B cell (primary cell): ENCODE measurements around the gene SDHAF4. TPM values are rescaled to one million over a fixed set of nuclear protein-coding genes. Genes with fewer than 3 reads are reported as not detected.
"Not testable (repeated sequence)": the region's sequence is repeated elsewhere in the genome, so short reads cannot be mapped to it uniquely, and the experiment has no call there.

Experiments used
- ATAC-seq: fragments of 200-7000 bp; cut with Tn5 transposase; one replicate; pipeline ENCODE4 v1.10.0; 2021; ENCODE audit warnings: low read depth, mild to moderate bottlenecking, moderate number of reproducible peaks, moderate library complexity
- CTCF ChIA-PET: fragments of 350-600 bp; sonication (Branson Sonifier 250); formaldehyde crosslinking; loops from one replicate; lab custom pipeline; 2021; ENCODE audit warnings: antibody characterized with exemption, inconsistent platforms; lab: Charles Lee
- POLR2A ChIA-PET: fragments of 350-600 bp; sonication (Branson Sonifier 250); formaldehyde crosslinking; loops from one replicate; lab custom pipeline; 2021; ENCODE audit warnings: antibody characterized with exemption; lab: Charles Lee
- DNase-seq: peaks from one replicate; pipeline ENCODE4 v3.0.0; 2013
- H2AFZ ChIP-seq: 2 replicates; pipeline ENCODE4 v1.6.1; 2012; ENCODE audit warnings: mild to moderate bottlenecking, low read depth, low read length; ENCODE audit not compliant: insufficient read depth, poor library complexity, severe bottlenecking
- H3K27ac ChIP-seq, 2 donors: 1 replicate in 1 of 2; 2 replicates in 1 of 2; pipeline ENCODE4 v1.5.1; 2012 to 2013; ENCODE audit warnings: low read length in 2 of 2, mild to moderate bottlenecking in 2 of 2, moderate library complexity in 1 of 2
- H3K27me3 ChIP-seq, 4 experiments: fragments of 200-600 bp in 1 of 4; sonication (generic) in 1 of 4; replicated peaks in 1 of 4; 1 replicate in 2 of 4; 2 replicates in 2 of 4; pipeline versions ENCODE4 v1.6.1 to v1.7.0; 2013 to 2016; ENCODE audit warnings: low read length in 3 of 4, mild to moderate bottlenecking in 2 of 4, mixed read lengths in 1 of 4, moderate library complexity in 1 of 4; ENCODE audit not compliant: insufficient read depth in 4 of 4, control insufficient read depth in 3 of 4; ENCODE audit errors: control extremely low read depth in 1 of 4
- H3K36me3 ChIP-seq, 2 experiments: replicated peaks in 1 of 2; 1 replicate in 1 of 2; 2 replicates in 1 of 2; pipeline versions ENCODE4 v1.6.1 to v1.7.1; 2013; ENCODE audit warnings: low read length in 1 of 2; ENCODE audit not compliant: insufficient read depth in 2 of 2, control insufficient read depth in 1 of 2; ENCODE audit errors: control extremely low read depth in 1 of 2, extremely low read depth in 1 of 2
- H3K4me1 ChIP-seq, 2 donors: fragments of 200-600 bp in 1 of 2; sonication (generic) in 1 of 2; 1 replicate in 1 of 2; 2 replicates in 1 of 2; pipeline versions ENCODE4 v1.5.1 to v1.6.1; 2013 to 2017; ENCODE audit warnings: low read length in 2 of 2; ENCODE audit not compliant: control insufficient read depth in 2 of 2, insufficient read depth in 2 of 2
- H3K4me2 ChIP-seq: replicated peaks from 2 replicates; pipeline ENCODE3; 2012; ENCODE audit warnings: mild to moderate bottlenecking, low read depth, low read length; ENCODE audit not compliant: poor library complexity, severe bottlenecking
- H3K4me3 ChIP-seq, 5 experiments: fragments of 200-600 bp in 1 of 5; sonication (generic) in 1 of 5; 1 replicate in 3 of 5; 2 replicates in 2 of 5; pipeline versions ENCODE4 v1.5.1 to v1.7.0; 2011 to 2016; ENCODE audit warnings: low read length in 4 of 5, mild to moderate bottlenecking in 4 of 5, low read depth in 2 of 5, control low read depth in 1 of 5, moderate library complexity in 1 of 5; ENCODE audit not compliant: insufficient read depth in 1 of 5; ENCODE audit errors: control extremely low read depth in 1 of 5, extremely low read depth in 1 of 5
- H3K79me2 ChIP-seq: fragments of 200-600 bp; sonication (generic); one replicate; pipeline ENCODE4 v1.6.0; 2016; ENCODE audit warnings: low read length; ENCODE audit not compliant: control insufficient read depth, insufficient read depth
- H3K9ac ChIP-seq: fragments of 200-600 bp; sonication (generic); 2 replicates; pipeline ENCODE4 v1.6.1; 2017; ENCODE audit warnings: mild to moderate bottlenecking, low read length, moderate library complexity
- H3K9me3 ChIP-seq, 3 donors: one replicate each; pipeline versions ENCODE4 v1.6.1 to v1.7.1; 2013; ENCODE audit warnings: low read length in 2 of 3; ENCODE audit not compliant: control insufficient read depth in 2 of 3, insufficient read depth in 1 of 3; ENCODE audit errors: control extremely low read depth in 1 of 3
- H4K20me1 ChIP-seq: 2 replicates; pipeline ENCODE4 v1.6.0; 2012; ENCODE audit warnings: mild to moderate bottlenecking, low read length; ENCODE audit not compliant: insufficient read depth, control insufficient read depth, poor library complexity, severe bottlenecking
- H3K27ac Mint-ChIP-seq: one replicate; pipeline ENCODE4 v1.8.0; 2021; ENCODE audit warnings: mixed read lengths
- H3K27me3 Mint-ChIP-seq: one replicate; pipeline ENCODE4 v1.8.0; 2021; ENCODE audit warnings: mixed read lengths
- H3K4me1 Mint-ChIP-seq: one replicate; pipeline ENCODE4 v1.8.0; 2021; ENCODE audit warnings: mixed read lengths
- H3K4me3 Mint-ChIP-seq: one replicate; pipeline ENCODE4 v1.8.0; 2021; ENCODE audit warnings: mixed read lengths
- H3K9me3 Mint-ChIP-seq: one replicate; pipeline ENCODE4 v1.8.0; 2022; ENCODE audit warnings: mixed read lengths; ENCODE audit not compliant: insufficient read depth
- EZH2 ChIP-seq: IDR thresholded peaks from 2 replicates; pipeline ENCODE4 v1.6.1; 2012; ENCODE audit warnings: borderline replicate concordance, low read depth, mild to moderate bottlenecking, moderate library complexity, low read length; ENCODE audit not compliant: insufficient read depth, poor library complexity, severe bottlenecking
- WGBS: methylation state at CpG from one replicate; pipeline ENCODE4 v1.1.5; 2013; ENCODE audit warnings: missing lambda C conversion rate; ENCODE audit not compliant: insufficient coverage; 5-methylcytosine and 5-hydroxymethylcytosine counted together
- intact Hi-C: fragments of 100-400 bp; cut with micrococcal nuclease; formaldehyde crosslinking; loops from one replicate; pipeline ENCODE4 v1.10.0; 2022
- polyA plus RNA-seq: library from polyadenylated mRNA; depleted of rRNA; stranded (reverse); fragments of >200 nt; gene quantifications from 2 replicates; pipeline ENCODE4 v1.2.3, GENCODE V29; 2012
- total RNA-seq, 2 donors: library from RNA; stranded (reverse); fragments of 120-200 nt in 1 of 2; gene quantifications; 1 replicate in 1 of 2; 2 replicates in 1 of 2; pipeline versions ENCODE4 v1.2.3 to v1.2.4, GENCODE V29; 2013 to 2022
- TF ChIP-seq, protein P1 (sequence below): fragments of 200-600 bp; IDR thresholded peaks from one replicate; pipeline ENCODE4 v1.8.0; 2022; ENCODE audit warnings: antibody characterized with exemption, mild to moderate bottlenecking

The SDHAF4 gene
- total and polyA plus RNA-seq, 2 donors (not counting 1 experiment from before 2014, with no cell fraction given) = 3.8 to 15.4 TPM

DNA sequence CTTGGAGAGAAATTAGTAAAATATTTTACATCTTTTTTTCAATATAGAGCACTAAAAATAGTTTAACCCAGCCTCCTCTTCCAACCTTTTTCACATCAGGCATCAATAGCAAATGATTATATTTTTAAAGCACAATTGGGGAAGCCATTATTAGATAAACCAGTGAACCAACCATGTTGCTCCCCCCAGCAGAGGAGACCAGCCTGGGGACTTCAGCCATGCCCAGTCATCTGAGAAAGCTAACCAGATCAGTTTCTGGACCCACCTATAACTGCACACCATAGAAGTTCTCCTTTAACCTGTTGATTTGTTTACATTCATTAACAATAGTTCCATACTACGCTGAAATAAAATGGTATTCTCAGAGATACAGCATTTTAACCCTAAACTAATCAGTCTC lies 13.8 kb upstream of the SDHAF4 start:
- Mint-ChIP-seq H3K4me3 (no peak overlapping the region), H3K4me1 (no peaks in the 10 kb centered on the region), H3K27ac (no peak overlapping the region), H3K9me3 (no peaks in the 10 kb centered on the region), H3K27me3 (no peaks in the 10 kb centered on the region)
- Histone ChIP-seq H3K36me3 (no peaks in the 10 kb centered on the region), H3K79me2 (no peaks in the 10 kb centered on the region), H3K27ac (no peak overlapping the region), H3K9ac (no peak overlapping the region), H3K4me3 (no peak overlapping the region), H3K9me3 (no peaks in the 10 kb centered on the region), H3K4me2 (no peak overlapping the region), H3K27me3 (no peaks in the 10 kb centered on the region), H4K20me1 (no peaks in the 10 kb centered on the region), H3K4me1 (no peaks in the 10 kb centered on the region), H2AFZ (no peak overlapping the region)
- intact Hi-C loops = no loop called here
- WGBS = no CpG with 5 or more reads among the region's 1 CpG
- ChIA-PET POLR2A (no interaction called here), CTCF (no interaction called here)
- DNase-seq (no peak), ATAC-seq (no peak)
- TF ChIP-seq, protein P1, sequence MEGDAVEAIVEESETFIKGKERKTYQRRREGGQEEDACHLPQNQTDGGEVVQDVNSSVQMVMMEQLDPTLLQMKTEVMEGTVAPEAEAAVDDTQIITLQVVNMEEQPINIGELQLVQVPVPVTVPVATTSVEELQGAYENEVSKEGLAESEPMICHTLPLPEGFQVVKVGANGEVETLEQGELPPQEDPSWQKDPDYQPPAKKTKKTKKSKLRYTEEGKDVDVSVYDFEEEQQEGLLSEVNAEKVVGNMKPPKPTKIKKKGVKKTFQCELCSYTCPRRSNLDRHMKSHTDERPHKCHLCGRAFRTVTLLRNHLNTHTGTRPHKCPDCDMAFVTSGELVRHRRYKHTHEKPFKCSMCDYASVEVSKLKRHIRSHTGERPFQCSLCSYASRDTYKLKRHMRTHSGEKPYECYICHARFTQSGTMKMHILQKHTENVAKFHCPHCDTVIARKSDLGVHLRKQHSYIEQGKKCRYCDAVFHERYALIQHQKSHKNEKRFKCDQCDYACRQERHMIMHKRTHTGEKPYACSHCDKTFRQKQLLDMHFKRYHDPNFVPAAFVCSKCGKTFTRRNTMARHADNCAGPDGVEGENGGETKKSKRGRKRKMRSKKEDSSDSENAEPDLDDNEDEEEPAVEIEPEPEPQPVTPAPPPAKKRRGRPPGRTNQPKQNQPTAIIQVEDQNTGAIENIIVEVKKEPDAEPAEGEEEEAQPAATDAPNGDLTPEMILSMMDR = no peak
- TF ChIP-seq EZH2 = no peak

DNA sequence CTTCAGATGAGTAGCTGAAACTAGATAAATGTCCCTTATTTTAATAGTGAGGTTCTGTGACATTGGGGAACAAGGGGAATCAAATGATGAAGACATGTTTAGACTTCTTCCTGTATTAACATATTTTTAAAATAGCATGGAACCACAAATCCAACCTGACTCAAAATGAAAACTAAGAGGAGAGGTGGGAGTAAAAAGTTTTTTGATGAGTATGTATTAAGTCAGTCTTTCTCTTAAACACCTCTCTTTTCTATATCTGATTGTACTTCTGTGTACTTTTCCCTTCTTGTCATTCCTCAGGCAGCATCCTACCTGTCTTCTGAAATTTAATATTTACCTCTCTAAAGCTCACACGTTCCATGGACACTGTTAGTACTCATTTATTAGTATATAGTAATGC lies 8.7 kb upstream of the SDHAF4 start:
- no peaks in the 10 kb centered on the region for H3K9me3 Mint-ChIP-seq
- no peaks in the 10 kb centered on the region for H3K27me3 Mint-ChIP-seq
- no peak for TF ChIP-seq EZH2
- TF ChIP-seq, protein P1 = no peak
- ATAC-seq (no peak), DNase-seq (no peak)
- H3K79me2 ChIP-seq = no peaks in the 10 kb centered on the region
- no peaks in the 10 kb centered on the region for H3K27me3 ChIP-seq
- H4K20me1 ChIP-seq = no peaks in the 10 kb centered on the region
- H3K27ac Mint-ChIP-seq = no peak overlapping the region
- no peak overlapping the region for H3K27ac ChIP-seq
- H3K9me3 ChIP-seq = no peaks in the 10 kb centered on the region
- H3K9ac ChIP-seq = no peak overlapping the region
- CTCF ChIA-PET = interaction anchor here (0.7 kb wide), 2 partner anchors 118 to 149 kb away, joined by 3 to 6 read pairs; no protein-coding TSS in a partner anchor
- H3K4me1 Mint-ChIP-seq = no peaks in the 10 kb centered on the region
- H3K4me1 ChIP-seq = no peaks in the 10 kb centered on the region
- WGBS = no CpG with 5 or more reads among the region's 1 CpG
- POLR2A ChIA-PET = no interaction called here
- no peaks in the 10 kb centered on the region for H3K36me3 ChIP-seq
- H3K4me3 ChIP-seq = no peak overlapping the region
- H2AFZ ChIP-seq = no peak overlapping the region
- intact Hi-C loops = no loop called here
- no peak overlapping the region for H3K4me3 Mint-ChIP-seq
- no peak overlapping the region for H3K4me2 ChIP-seq

DNA sequence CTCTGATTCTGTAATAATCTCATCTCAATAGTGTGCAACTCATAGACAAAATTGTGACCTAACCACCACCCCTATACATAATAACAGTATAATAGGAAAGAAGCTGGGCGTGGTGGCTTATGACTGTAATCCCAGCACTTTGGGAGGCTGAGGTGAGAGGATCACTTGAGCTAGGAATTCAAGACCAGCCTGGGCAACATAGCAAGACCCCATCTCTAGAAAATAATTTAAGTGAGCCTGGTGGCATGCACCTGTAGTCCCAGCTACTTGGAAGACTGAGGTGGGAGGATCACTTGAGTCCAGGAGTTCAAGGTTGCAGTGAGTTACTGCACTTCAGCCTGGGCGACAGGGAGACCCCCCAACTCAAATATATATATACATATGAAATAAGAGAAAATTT lies 4.3 kb upstream of the SDHAF4 start:
- H3K4me3 ChIP-seq, H4K20me1 ChIP-seq, POLR2A ChIA-PET, H3K4me2 ChIP-seq, H3K27me3 Mint-ChIP-seq, H3K27me3 ChIP-seq, DNase-seq, H3K9ac ChIP-seq, CTCF ChIA-PET, H3K9me3 Mint-ChIP-seq, H3K27ac Mint-ChIP-seq, ATAC-seq, H2AFZ ChIP-seq, H3K9me3 ChIP-seq, H3K27ac ChIP-seq, H3K4me3 Mint-ChIP-seq, H3K36me3 ChIP-seq, H3K4me1 Mint-ChIP-seq, H3K4me1 ChIP-seq: not testable (repeated sequence)
- peaks cover 13% of the 10 kb centered on the region for H3K79me2 ChIP-seq
- intact Hi-C loops = loop anchor here (10.0 kb wide), 2 partner anchors 722 to 768 kb away; partner anchors contain the start of genes LMBRD1 and OGFRL1
- no CpG with 5 or more reads among the region's 2 CpGs for WGBS
